SK-N-SH treated with all-trans-retinoic acid at 6 μM for 48 hours (cell line): ENCODE results near the gene S1PR4.

ENCODE experiments used
- ATAC-seq: fragments of 200-7000 bp; cut with Tn5 transposase; 3 replicates; pipeline ENCODE4 v1.9.1; 2020; ENCODE audit warnings: mild to moderate bottlenecking, moderate library complexity
- ARNTL ChIP-seq: fragments of 450-650 bp; formaldehyde crosslinking; IDR thresholded peaks from 2 replicates; pipeline ENCODE4 v1.5.0; 2020; ENCODE audit warnings: low read depth, mild to moderate bottlenecking, moderate library complexity, borderline replicate concordance
- BACH2 ChIP-seq: fragments of 250-450 bp; sonication (Bioruptor Pico); IDR thresholded peaks from 2 replicates; pipeline ENCODE4 v1.9.0; 2021; ENCODE audit warnings: mild to moderate bottlenecking, borderline replicate concordance
- CSDC2 ChIP-seq: fragments of 250-450 bp; sonication (Bioruptor Pico); IDR thresholded peaks from 2 replicates; pipeline ENCODE4 v1.5.0; 2020; ENCODE audit warnings: mild to moderate bottlenecking, moderate library complexity
- CSRNP3 ChIP-seq: fragments of 250-450 bp; sonication (Bioruptor Pico); IDR thresholded peaks from 2 replicates; pipeline ENCODE4 v1.5.1; 2021; ENCODE audit warnings: mild to moderate bottlenecking, moderate library complexity
- ESRRG ChIP-seq: fragments of 250-450 bp; sonication (Bioruptor Pico); IDR thresholded peaks from 2 replicates; pipeline ENCODE4 v1.6.1; 2021; ENCODE audit warnings: mild to moderate bottlenecking
- GLIS3 ChIP-seq: fragments of 250-450 bp; sonication (Bioruptor Pico); IDR thresholded peaks from 2 replicates; pipeline ENCODE4 v1.5.0; 2020; ENCODE audit warnings: mild to moderate bottlenecking, moderate library complexity
- ISL1 ChIP-seq: fragments of 250-450 bp; sonication (Bioruptor Pico); IDR thresholded peaks from 2 replicates; pipeline ENCODE4 v2.1.2; 2022; ENCODE audit warnings: mild to moderate bottlenecking, moderate library complexity
- POU6F1 ChIP-seq: fragments of 250-450 bp; sonication (Bioruptor Pico); IDR thresholded peaks from 2 replicates; pipeline ENCODE4 v1.8.0; 2021; ENCODE audit warnings: low read depth, mild to moderate bottlenecking, moderate library complexity, borderline replicate concordance
- PPARA ChIP-seq: fragments of 250-450 bp; sonication (Bioruptor Pico); IDR thresholded peaks from 2 replicates; pipeline ENCODE4 v1.5.0; 2020; ENCODE audit warnings: mild to moderate bottlenecking, borderline replicate concordance
- RARB ChIP-seq: fragments of 250-450 bp; sonication (Bioruptor Pico); IDR thresholded peaks from 2 replicates; pipeline ENCODE4 v1.8.0; 2021; ENCODE audit warnings: mild to moderate bottlenecking, moderate library complexity
- SNAI2 ChIP-seq: fragments of 250-450 bp; sonication (Bioruptor Pico); IDR thresholded peaks from 2 replicates; pipeline ENCODE4 v1.5.0; 2020; ENCODE audit warnings: mild to moderate bottlenecking, moderate library complexity
- TOX ChIP-seq: fragments of 250-450 bp; sonication (Bioruptor Pico); IDR thresholded peaks from 2 replicates; pipeline ENCODE4 v1.8.0; 2021; ENCODE audit warnings: mild to moderate bottlenecking, moderate library complexity, borderline replicate concordance
- TSHZ2 ChIP-seq: fragments of 250-450 bp; sonication (Bioruptor Pico); IDR thresholded peaks from 2 replicates; pipeline ENCODE4 v1.5.0; 2020; ENCODE audit warnings: mild to moderate bottlenecking, moderate library complexity
- ZC3H10 ChIP-seq: fragments of 250-450 bp; sonication (Bioruptor Pico); IDR thresholded peaks from 2 replicates; pipeline ENCODE4 v1.5.1; 2021; ENCODE audit warnings: mild to moderate bottlenecking, moderate library complexity
- ZFP30 ChIP-seq: fragments of 450-650 bp; formaldehyde crosslinking; IDR thresholded peaks from 2 replicates; pipeline ENCODE4 v1.5.0; 2022; ENCODE audit warnings: mild to moderate bottlenecking, moderate library complexity
- ZNF565 ChIP-seq: fragments of 450-650 bp; formaldehyde crosslinking; conservative IDR thresholded peaks from 2 replicates; pipeline ENCODE4 v1.5.0; 2020; ENCODE audit warnings: low read depth, mild to moderate bottlenecking, moderate library complexity
- ZNF70 ChIP-seq: fragments of 450-650 bp; formaldehyde crosslinking; IDR thresholded peaks from 2 replicates; pipeline ENCODE4 v1.5.0; 2020; ENCODE audit warnings: mild to moderate bottlenecking, moderate library complexity
- ZNF8 ChIP-seq: fragments of 450-650 bp; formaldehyde crosslinking; IDR thresholded peaks from 2 replicates; pipeline ENCODE4 v1.5.0; 2020; ENCODE audit warnings: mild to moderate bottlenecking, moderate library complexity

S1PR4 gene

DNA sequence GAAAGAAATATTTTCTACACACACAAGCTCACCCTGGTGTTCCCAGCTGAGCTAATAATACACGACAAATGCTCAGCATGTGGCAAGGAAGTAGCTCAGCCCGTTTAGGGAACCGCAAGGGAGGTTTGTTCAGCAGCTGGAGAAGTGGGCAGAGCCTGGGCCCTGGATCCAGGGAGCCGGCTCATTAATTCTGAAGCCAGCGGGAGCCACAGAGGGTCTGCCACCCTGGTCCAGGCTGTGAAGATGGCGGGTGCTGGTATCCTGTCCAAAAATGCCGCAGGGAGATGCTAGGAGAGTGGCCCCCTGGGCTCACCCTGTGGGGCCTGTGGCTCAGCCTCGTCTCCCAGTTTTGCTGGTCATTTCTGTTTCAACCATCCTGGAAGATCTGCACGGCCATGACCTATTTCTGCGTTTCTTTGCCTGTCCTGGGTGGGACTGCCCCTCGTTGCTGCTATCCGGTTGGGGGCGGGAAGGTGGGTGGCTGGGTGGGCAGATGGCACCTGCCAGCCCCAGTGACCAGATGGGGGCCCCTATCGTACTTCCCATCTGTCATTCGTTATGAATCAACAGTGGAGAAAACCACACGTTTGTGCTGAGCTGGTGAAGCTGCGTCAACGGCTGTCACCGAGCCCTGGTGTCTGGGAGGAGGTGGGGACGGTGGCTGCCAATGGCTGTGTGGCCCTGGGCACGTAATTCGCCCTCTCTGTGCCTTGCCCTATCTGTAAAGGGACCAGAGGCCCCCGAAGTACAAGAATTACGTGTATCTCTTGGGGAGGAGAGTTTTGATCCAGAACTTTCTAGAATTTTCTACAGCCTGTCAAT, 45.4 kb upstream of the S1PR4 start (continued):
- no peak for TF ChIP-seq ZFP30 (CRISPR knock-in tag)

DNA sequence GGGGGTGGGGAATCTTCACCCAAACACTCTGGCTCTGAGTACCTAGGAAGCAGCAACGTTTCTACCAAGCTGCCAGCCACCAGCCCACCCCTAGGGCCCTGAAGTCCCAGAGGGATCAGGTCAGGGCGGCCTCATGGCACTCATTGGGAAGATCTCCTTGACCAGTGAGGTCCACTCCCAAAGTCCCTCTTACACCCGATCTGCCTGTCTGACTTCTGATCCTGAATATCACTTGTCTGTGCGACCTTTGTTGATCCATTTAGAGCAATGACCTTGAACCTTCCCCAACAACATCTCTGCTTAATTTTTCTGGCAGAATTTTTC, 44.8 kb upstream of the S1PR4 start:
- ATAC-seq: no peak

DNA sequence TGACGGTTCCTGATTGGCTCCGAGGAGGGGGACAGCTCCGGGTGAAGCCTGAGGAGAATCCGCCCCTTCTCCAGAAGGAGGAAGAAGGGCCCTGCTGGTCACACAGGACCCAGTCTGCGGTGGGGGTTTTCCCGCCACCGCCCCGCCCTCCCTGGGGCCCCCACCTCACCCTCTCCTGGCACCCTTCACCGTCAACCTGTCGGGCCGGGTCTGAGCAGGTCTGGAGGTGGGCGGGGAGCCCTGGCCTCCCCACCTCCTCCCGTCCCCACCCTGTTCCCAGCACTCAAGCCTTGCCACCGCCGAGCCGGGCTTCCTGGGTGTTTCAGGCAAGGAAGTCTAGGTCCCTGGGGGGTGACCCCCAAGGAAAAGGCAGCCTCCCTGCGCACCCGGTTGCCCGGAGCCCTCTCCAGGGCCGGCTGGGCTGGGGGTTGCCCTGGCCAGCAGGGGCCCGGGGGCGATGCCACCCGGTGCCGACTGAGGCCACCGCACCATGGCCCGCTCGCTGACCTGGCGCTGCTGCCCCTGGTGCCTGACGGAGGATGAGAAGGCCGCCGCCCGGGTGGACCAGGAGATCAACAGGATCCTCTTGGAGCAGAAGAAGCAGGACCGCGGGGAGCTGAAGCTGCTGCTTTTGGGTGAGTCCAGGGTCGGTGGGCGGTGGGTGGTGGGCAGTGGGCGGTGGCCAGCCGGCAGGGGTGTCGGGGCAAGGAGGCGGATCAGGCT, 42.4 kb upstream of the S1PR4 start, which contains the start of gene GNA15:
Gene GNA15 (plus strand): TSS at position 73 of the 723 bp plus-strand sequence. CDS start 418 bp downstream, at position 491.
- no peak for ATAC-seq
- TF ChIP-seq POU6F1 (CRISPR knock-in tag): no peak
- TF ChIP-seq RARB: no peak
- no peak for TF ChIP-seq ESRRG (CRISPR knock-in tag)
- TF ChIP-seq BACH2 (CRISPR knock-in tag): no peak

More for the DNA sequence above, 44.8 kb upstream of the S1PR4 start:
- no peak for TF ChIP-seq ESRRG (CRISPR knock-in tag)
- no peak for TF ChIP-seq ZNF8 (CRISPR knock-in tag)
- TF ChIP-seq ZNF70 (CRISPR knock-in tag): no peak
- TF ChIP-seq ARNTL (CRISPR knock-in tag): no peak
- TF ChIP-seq RARB: no peak
- no peak for TF ChIP-seq GLIS3
- TF ChIP-seq PPARA (CRISPR knock-in tag): no peak
- TF ChIP-seq ZC3H10 (CRISPR knock-in tag): no peak
- no peak for TF ChIP-seq ZNF565
- TF ChIP-seq POU6F1 (CRISPR knock-in tag): no peak
- no peak for TF ChIP-seq TOX (CRISPR knock-in tag)
- no peak for TF ChIP-seq CSRNP3 (CRISPR knock-in tag)
- TF ChIP-seq SNAI2 (CRISPR knock-in tag): no peak
- TF ChIP-seq ZFP30 (CRISPR knock-in tag): no peak
- TF ChIP-seq CSDC2 (CRISPR knock-in tag): no peak

DNA sequence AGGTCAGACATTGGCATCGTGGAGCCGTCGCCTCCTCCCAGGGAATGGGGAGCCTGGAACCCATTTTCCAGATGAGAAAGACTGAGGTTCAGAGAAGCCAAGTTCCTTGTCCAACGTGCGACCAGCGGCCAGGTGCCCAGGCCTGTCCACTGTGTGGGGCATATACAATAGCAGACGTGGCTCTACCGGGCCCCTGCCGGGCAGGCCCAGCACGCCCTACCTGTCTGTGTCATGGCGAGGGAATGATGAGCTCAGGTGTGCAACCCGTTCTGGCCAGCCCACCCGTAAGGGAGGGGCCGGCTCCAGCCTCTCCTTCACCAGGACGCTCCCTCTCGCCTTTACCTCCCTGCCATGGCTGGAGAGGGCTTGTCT, 41.9 kb upstream of the S1PR4 start:
- ATAC-seq: no peak

DNA sequence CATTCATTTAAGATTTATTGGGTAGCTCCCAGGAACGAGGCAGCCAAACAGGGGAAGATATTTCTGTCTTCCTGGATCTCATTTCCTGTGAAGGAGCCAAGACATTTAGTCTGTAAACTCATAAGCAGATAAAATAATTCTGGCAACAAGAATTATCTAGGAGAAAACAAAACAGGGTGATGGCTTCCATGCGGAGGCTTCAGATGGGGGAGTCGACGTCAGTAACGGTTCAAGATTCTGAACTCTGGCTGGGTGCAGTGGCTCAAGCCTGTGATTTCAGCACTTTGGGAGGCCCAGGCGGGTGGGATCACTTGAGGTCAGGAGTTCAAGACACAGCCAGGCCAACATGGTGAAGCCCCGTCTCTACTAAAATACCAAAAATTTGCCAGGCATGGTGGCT, 41.5 kb upstream of the S1PR4 start:
- TF ChIP-seq ARNTL (CRISPR knock-in tag) (no peak), ZNF8 (CRISPR knock-in tag) (no peak), CSRNP3 (CRISPR knock-in tag) (no peak), TSHZ2 (no peak), BACH2 (CRISPR knock-in tag) (no peak), ISL1 (CRISPR knock-in tag) (no peak), ZNF70 (CRISPR knock-in tag) (no peak), PPARA (CRISPR knock-in tag) (no peak)

More for the DNA sequence above, 41.9 kb upstream of the S1PR4 start:
- no peak for TF ChIP-seq ZNF8 (CRISPR knock-in tag)
- TF ChIP-seq, all 23 proteins: peak for 0

More for the DNA sequence above, 41.5 kb upstream of the S1PR4 start:
- ATAC-seq: no peak
